Astrocyte (in vitro differentiated cells and primary cell): ENCODE measurements around the gene PDE1C.

Source experiments
- EZH2 ChIP-seq: IDR thresholded peaks from 2 replicates; pipeline ENCODE4 v1.6.1; 2012; ENCODE audit warnings: mild to moderate bottlenecking, low read length, inconsistent platforms; ENCODE audit not compliant: insufficient read depth
- TF ChIP-seq, protein P1 (sequence below): IDR thresholded peaks from 2 replicates; pipeline ENCODE4 v1.5.1; 2011; ENCODE audit warnings: low read depth, mild to moderate bottlenecking, inconsistent platforms, low read length, moderate library complexity; ENCODE audit not compliant: insufficient read depth

DNA sequence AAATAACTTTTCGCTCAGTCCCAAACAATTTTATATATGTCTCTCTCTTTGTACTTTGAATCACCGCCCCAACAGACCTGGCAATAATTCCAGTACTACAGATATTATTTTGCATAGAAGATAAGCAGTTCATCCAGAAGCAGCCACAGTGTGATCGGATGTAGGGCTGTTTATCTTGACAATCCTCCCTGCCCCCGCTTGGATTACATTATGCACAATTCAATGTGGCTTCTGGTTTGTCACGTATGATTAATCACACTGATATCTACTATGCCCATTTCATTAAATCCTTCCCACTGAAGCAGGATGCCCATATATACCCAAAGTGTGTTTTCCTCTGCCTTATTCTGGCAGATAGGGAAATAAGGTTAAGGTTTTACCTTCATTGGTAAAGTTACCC lies 115.2 kb downstream of the PDE1C start:
- TF ChIP-seq EZH2: no peak
- TF ChIP-seq, protein P1, sequence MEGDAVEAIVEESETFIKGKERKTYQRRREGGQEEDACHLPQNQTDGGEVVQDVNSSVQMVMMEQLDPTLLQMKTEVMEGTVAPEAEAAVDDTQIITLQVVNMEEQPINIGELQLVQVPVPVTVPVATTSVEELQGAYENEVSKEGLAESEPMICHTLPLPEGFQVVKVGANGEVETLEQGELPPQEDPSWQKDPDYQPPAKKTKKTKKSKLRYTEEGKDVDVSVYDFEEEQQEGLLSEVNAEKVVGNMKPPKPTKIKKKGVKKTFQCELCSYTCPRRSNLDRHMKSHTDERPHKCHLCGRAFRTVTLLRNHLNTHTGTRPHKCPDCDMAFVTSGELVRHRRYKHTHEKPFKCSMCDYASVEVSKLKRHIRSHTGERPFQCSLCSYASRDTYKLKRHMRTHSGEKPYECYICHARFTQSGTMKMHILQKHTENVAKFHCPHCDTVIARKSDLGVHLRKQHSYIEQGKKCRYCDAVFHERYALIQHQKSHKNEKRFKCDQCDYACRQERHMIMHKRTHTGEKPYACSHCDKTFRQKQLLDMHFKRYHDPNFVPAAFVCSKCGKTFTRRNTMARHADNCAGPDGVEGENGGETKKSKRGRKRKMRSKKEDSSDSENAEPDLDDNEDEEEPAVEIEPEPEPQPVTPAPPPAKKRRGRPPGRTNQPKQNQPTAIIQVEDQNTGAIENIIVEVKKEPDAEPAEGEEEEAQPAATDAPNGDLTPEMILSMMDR: no peak
